Activated CD4-positive, alpha-beta T cell treated with anti-CD3 and anti-CD28 coated beads, Interleukin-2, amount 50 U/mL, for 48 hours (primary cell): ENCODE data around the gene ZNF343.
A peak's percentile ranks its signal among the peaks of the same experiment; 100 is the strongest.

Experiments used
- DNase-seq, 2 experiments: peaks; one replicate each; pipeline ENCODE4 v3.0.0-alpha.2; 2020

Gene ZNF343

GRCh38 chr20:2470423-2471193 lies 38.1 kb downstream of the ZNF343 start, which contains the start of gene SNRPB:
SNRPB (minus strand) TSS chr20:2470789; CDS start chr20:2470690, 99 bp downstream.
- peak; percentile 96 to 98 for DNase-seq

GRCh38 chr20:2469991-2470422 lies 38.7 kb downstream of the ZNF343 start:
- DNase-seq = peak; percentile 60 to 65

- DNase-seq = no peak
Measured at GRCh38 chr20:2468581-2469407, 39.9 kb downstream of the ZNF343 start.

- DNase-seq = no peak
Measured at GRCh38 chr20:2467412-2467811, 41.3 kb downstream of the ZNF343 start.

GRCh38 chr20:2465100-2465499 lies 43.6 kb downstream of the ZNF343 start:
- DNase-seq = no peak

- no peak for DNase-seq
Measured at GRCh38 chr20:2463616-2464365, 44.9 kb downstream of the ZNF343 start.

GRCh38 chr20:2462484-2462883 lies 46.2 kb downstream of the ZNF343 start:
- no peak for DNase-seq

- DNase-seq = no peak
Measured at GRCh38 chr20:2460752-2461424, 47.8 kb downstream of the ZNF343 start.

- DNase-seq = no peak
Measured at GRCh38 chr20:2459981-2460751, 48.5 kb downstream of the ZNF343 start.

- DNase-seq = no peak
Measured at GRCh38 chr20:2458919-2459499, 49.7 kb downstream of the ZNF343 start.

GRCh38 chr20:2455771-2456497 lies 52.8 kb downstream of the ZNF343 start:
- no peak for DNase-seq

- DNase-seq = no peak
Measured at GRCh38 chr20:2453792-2454191, 54.9 kb downstream of the ZNF343 start.

- peak; percentile 78 to 83 for DNase-seq
Measured at GRCh38 chr20:2451939-2452732, 56.6 kb downstream of the ZNF343 start.

GRCh38 chr20:2451422-2451821 lies 57.3 kb downstream of the ZNF343 start:
- DNase-seq = no peak

GRCh38 chr20:2449386-2449785 lies 59.3 kb downstream of the ZNF343 start:
- no peak for DNase-seq

GRCh38 chr20:2446845-2447244 lies 61.9 kb downstream of the ZNF343 start:
- no peak for DNase-seq
